C4-2B (cell line): ENCODE results near the gene POGLUT3.

ENCODE experiments used
- CTCF ChIP-seq: fragments of 450-650 bp; conservative IDR thresholded peaks from 2 replicates; pipeline ENCODE4 v1.5.1; 2017; ENCODE audit warnings: mild to moderate bottlenecking
- ZFX ChIP-seq: fragments of 450-650 bp; IDR thresholded peaks from 2 replicates; pipeline ENCODE4 v1.6.1; 2017

- TF ChIP-seq CTCF = no peak
- TF ChIP-seq ZFX = no peak
These were observed 27.0 kb upstream of the POGLUT3 start for GRCh38 chr11:108525161-108525560.
